Osteocyte (in vitro differentiated cells): ENCODE measurements around the gene GPS1. TPM values are rescaled to one million over a fixed set of nuclear protein-coding genes. Genes with fewer than 3 reads are reported as not detected.

Source experiments
- DNase-seq: peaks from one replicate; pipeline ENCODE4 v3.0.0; 2021; ENCODE audit warnings: mixed read lengths; ENCODE audit not compliant: unreplicated experiment; ENCODE audit errors: extremely low spot score
- H3K27ac Mint-ChIP-seq: one replicate; pipeline ENCODE4 v1.8.0; 2021; ENCODE audit warnings: mild to moderate bottlenecking, mixed read lengths; ENCODE audit not compliant: unreplicated experiment
- H3K27me3 Mint-ChIP-seq: one replicate; pipeline ENCODE4 v1.8.0; 2021; ENCODE audit warnings: mixed read lengths; ENCODE audit not compliant: unreplicated experiment
- H3K36me3 Mint-ChIP-seq: one replicate; pipeline ENCODE4 v1.8.0; 2021; ENCODE audit warnings: mixed read lengths; ENCODE audit not compliant: unreplicated experiment
- H3K4me1 Mint-ChIP-seq: one replicate; pipeline ENCODE4 v1.8.0; 2021; ENCODE audit warnings: mixed read lengths; ENCODE audit not compliant: unreplicated experiment
- H3K4me3 Mint-ChIP-seq: one replicate; pipeline ENCODE4 v1.8.0; 2021; ENCODE audit warnings: mild to moderate bottlenecking, moderate library complexity, mixed read lengths; ENCODE audit not compliant: unreplicated experiment
- H3K9me3 Mint-ChIP-seq: one replicate; pipeline ENCODE4 v1.8.0; 2021; ENCODE audit warnings: mixed read lengths; ENCODE audit not compliant: unreplicated experiment
- total RNA-seq: library from RNA; stranded (reverse); gene quantifications from 2 replicates; pipeline ENCODE4 v1.2.1, GENCODE V29; 2021
- TF ChIP-seq, protein P1 (sequence below): fragments of 200-600 bp; sonication (generic); IDR thresholded peaks from 2 replicates; pipeline ENCODE4 v1.5.0; 2021; ENCODE audit warnings: antibody characterized with exemption, mild to moderate bottlenecking, moderate library complexity

GPS1 gene
- total RNA-seq, 1 donor from 2014 or later = 108 TPM

DNA sequence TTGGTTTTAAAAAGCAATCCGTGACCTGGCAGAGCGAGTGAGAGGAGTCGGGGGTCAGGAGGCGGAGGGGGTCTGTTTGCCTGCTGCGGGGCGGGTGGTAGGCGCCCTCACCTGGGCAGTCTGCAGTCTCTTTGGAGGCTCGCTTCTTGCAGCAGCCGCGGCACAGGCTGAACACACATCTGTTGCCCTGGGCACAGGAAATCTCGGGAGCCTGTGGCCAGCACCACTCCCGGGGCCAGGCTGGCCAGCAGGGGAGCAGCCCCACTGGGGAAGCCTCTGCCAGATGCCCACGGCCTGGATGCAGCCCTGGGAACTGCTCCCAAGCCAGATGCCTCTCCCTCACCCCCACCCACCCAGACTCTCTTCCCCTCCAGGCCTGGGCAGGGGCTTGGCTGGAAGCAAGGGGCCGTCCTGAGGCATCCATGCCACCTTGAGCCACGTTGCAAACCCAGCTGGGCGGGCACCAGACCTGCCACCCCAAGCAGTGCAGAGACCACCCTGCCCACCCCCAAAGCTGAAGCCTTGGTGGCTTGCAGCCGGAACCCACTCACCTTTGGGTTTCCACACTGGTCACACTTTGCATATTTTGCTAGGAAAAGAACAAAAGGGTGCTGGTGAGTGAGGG is 6.6 kb downstream of the GPS1 start:
- TF ChIP-seq, protein P1, sequence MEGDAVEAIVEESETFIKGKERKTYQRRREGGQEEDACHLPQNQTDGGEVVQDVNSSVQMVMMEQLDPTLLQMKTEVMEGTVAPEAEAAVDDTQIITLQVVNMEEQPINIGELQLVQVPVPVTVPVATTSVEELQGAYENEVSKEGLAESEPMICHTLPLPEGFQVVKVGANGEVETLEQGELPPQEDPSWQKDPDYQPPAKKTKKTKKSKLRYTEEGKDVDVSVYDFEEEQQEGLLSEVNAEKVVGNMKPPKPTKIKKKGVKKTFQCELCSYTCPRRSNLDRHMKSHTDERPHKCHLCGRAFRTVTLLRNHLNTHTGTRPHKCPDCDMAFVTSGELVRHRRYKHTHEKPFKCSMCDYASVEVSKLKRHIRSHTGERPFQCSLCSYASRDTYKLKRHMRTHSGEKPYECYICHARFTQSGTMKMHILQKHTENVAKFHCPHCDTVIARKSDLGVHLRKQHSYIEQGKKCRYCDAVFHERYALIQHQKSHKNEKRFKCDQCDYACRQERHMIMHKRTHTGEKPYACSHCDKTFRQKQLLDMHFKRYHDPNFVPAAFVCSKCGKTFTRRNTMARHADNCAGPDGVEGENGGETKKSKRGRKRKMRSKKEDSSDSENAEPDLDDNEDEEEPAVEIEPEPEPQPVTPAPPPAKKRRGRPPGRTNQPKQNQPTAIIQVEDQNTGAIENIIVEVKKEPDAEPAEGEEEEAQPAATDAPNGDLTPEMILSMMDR = no peak
- Mint-ChIP-seq H3K4me3 (no peak overlapping the region), H3K4me1 (peaks cover 2% of the 10 kb centered on the region), H3K36me3 (peaks cover 14% of the 10 kb centered on the region), H3K9me3 (no peaks in the 10 kb centered on the region), H3K27ac (no peak overlapping the region), H3K27me3 (no peaks in the 10 kb centered on the region)
- no peak for DNase-seq

DNA sequence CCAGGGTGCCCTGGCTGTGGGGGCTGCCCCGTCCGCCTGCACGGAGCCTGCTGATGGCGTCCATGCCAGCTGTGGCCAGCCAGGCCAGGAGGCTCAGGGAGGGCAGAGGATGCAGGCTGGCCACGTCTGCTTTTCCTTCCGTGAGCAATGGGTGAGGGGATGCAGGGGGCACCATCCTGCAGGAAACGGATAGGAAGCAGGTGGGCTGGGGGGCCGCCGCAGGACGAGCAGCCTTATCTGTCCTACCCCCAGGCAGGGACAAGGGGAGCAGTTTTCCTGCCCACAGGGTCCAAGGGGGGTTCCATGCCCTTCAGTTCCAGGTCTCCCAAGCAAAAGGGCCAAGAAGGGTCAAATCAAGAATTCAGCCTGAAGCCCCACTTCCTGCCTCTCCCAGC is 7.2 kb downstream of the GPS1 start:
- H3K4me3 Mint-ChIP-seq = no peak overlapping the region
- TF ChIP-seq, protein P1 = no peak
- no peaks in the 10 kb centered on the region for H3K4me1 Mint-ChIP-seq
- peaks cover 14% of the 10 kb centered on the region for H3K36me3 Mint-ChIP-seq
- no peak for DNase-seq
- H3K27me3 Mint-ChIP-seq = no peaks in the 10 kb centered on the region
- no peaks in the 10 kb centered on the region for H3K9me3 Mint-ChIP-seq
- H3K27ac Mint-ChIP-seq = no peak overlapping the region

DNA sequence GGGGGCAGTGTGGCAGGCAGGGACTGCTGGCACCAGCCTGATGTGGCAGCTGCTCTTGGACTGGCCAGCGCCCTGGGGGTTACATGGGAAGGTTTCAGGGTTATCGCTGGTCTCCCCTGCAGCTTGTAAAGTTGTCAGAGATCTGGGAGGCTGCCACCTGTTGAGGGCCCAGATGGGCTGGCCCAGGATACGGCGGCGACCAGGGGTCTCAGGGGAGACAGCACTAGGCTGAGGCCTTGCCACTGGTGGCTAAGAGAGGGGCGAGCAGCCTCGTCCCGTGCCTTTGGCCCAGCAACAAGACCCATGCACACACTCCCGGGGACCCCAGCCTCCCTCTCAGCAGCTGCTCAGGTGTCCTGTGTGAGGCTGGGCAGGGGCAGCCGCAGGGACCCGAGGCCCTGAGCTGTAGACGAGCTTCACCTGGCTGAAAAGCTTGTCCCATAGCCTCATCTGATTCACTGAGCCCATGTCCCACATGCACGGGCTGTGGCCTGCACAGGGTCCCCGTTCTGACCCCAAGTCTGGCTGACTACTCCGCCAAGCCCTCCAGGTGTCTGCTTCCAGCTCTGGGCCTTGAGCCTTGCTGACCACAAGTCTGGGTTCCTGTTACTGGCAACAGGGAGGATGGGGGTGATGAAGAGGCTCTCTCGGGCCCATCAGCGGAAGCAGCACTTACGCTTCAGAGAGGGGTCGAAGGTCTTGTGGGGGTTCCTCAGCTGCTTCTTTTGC is 7.7 kb downstream of the GPS1 start:
- no peak for DNase-seq
- TF ChIP-seq, protein P1 = no peak
- no peaks in the 10 kb centered on the region for H3K9me3 Mint-ChIP-seq
- H3K4me3 Mint-ChIP-seq = no peak overlapping the region
- peaks cover 5% of the 10 kb centered on the region for H3K4me1 Mint-ChIP-seq
- H3K36me3 Mint-ChIP-seq = peaks cover 14% of the 10 kb centered on the region
- H3K27me3 Mint-ChIP-seq = no peaks in the 10 kb centered on the region
- H3K27ac Mint-ChIP-seq = no peak overlapping the region

GRCh38 chr17:82060001-82060380 is 8.3 kb downstream of the GPS1 start:
- no peak for DNase-seq
- no peak overlapping the region for H3K4me3 Mint-ChIP-seq
- TF ChIP-seq, protein P1 = no peak
- H3K4me1 Mint-ChIP-seq = peaks cover 7% of the 10 kb centered on the region
- no peak overlapping the region for H3K27ac Mint-ChIP-seq
- H3K9me3 Mint-ChIP-seq = no peaks in the 10 kb centered on the region
- no peaks in the 10 kb centered on the region for H3K27me3 Mint-ChIP-seq
- peaks cover 11% of the 10 kb centered on the region for H3K36me3 Mint-ChIP-seq

DNA sequence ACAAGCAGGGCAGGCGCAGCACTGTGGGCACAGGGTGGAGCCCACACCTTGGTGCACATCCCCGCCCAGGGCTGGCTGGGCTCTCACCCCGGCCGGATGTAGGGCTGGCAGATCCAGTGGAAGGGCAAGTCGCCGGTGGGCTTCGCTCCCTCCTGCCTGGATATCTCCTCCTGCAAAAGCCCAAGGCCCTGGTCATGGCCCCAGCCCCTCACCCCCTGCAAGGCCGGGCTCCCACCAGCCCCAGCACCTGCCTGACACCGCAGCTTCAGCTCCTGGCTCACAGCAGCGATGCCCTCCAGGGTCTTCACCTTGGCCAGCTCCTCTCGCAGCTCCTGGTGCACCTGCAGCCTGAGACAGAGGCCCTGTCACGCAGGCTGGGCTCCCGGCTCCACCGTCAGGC is 8.9 kb downstream of the GPS1 start:
- Mint-ChIP-seq H3K27me3 (no peaks in the 10 kb centered on the region), H3K9me3 (no peaks in the 10 kb centered on the region), H3K4me1 (peaks cover 7% of the 10 kb centered on the region), H3K4me3 (no peak overlapping the region), H3K36me3 (peaks cover 10% of the 10 kb centered on the region), H3K27ac (no peak overlapping the region)
- DNase-seq = no peak
- TF ChIP-seq, protein P1 = no peak
